ENCODE results near the gene TMEM150C. TPM values are rescaled to one million over a fixed set of nuclear protein-coding genes. Genes with fewer than 3 reads are reported as not detected.

The TMEM150C gene
- total and polyA plus RNA-seq, 2 of the 4 experiments (the other 2 are of a cell fraction), result 0.10 to 0.36 TPM

DNA sequence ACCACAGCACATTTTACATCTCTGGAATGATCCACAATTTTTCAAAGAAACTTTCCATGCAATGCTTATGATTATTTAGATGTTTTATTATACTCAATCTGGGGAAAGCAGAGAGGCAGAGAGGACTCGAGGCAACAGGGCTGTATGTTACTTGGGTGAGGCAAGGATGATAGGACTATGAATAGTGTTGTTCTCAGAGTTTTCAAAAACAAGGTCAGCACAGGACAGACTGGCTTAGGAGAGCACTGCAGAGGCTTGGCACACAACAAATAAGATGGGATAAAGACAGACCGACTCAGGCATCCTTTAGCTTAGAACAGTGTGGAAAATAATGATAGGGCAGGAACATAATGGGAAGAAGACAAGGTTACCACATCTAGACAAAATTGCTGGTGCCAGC lies 65.4 kb downstream of the TMEM150C start:
- H3K9me3 ChIP-seq (ENCODE audit: control insufficient read depth, insufficient read depth, low read length), result no peaks in the 10 kb centered on the region
- H4K8ac ChIP-seq (ENCODE audit: low read depth in 2 of 2, low read length in 2 of 2), result no peak overlapping the region
- dilution Hi-C loops (cut with HindIII; ENCODE audit: low sequenced_read_pairs, unreplicated experiment), result no loop called here
- H3K9me1 ChIP-seq (ENCODE audit: insufficient read depth, low read length), result no peaks in the 10 kb centered on the region
- no peak overlapping the region for H2AK9ac ChIP-seq (replicated peaks; ENCODE audit: low read depth, low read length, poor library complexity)
- no peak overlapping the region for H2AFZ ChIP-seq (replicated peaks; ENCODE audit: low read length, poor library complexity)
- no peak overlapping the region for H2BK20ac ChIP-seq (ENCODE audit: low read depth, low read length)
- no peak overlapping the region for H4K5ac ChIP-seq (ENCODE audit: low read depth, low read length)
- in situ Hi-C loops (cut with MboI; ENCODE audit: low sequenced_read_pairs), result no loop called here
- no TSS peak for BruUV-seq (replicated peaks)
- no peak for TF ChIP-seq RCOR1 (IDR thresholded peaks at IDR 0.05; ENCODE audit: insufficient replicate concordance, low read length)
- H3K27me3 ChIP-seq (ENCODE audit: control insufficient read depth, insufficient read depth, low read length), result no peaks in the 10 kb centered on the region
- H2AK5ac ChIP-seq (ENCODE audit: low read depth, low read length), result no peak overlapping the region
- H3K4me3 ChIP-seq (ENCODE audit: insufficient read depth, low read depth, low read length), result no peak overlapping the region
- no peak for DNase-seq
- no peak overlapping the region for H3K56ac ChIP-seq (ENCODE audit: extremely low read depth, insufficient read depth, low read length)
- no peaks in the 10 kb centered on the region for H4K20me1 ChIP-seq (ENCODE audit: insufficient read depth, low read length)
- intact Hi-C loops (cut with micrococcal nuclease), result no loop called here
- ChIA-PET CTCF (no interaction called here), POLR2A (ENCODE audit: unreplicated experiment) (no interaction called here)
- H3K14ac ChIP-seq (replicated peaks; ENCODE audit: low read depth, low read length), result no peak overlapping the region
- H2BK120ac ChIP-seq (ENCODE audit: low read depth, low read length), result no peak overlapping the region
- H3K4ac ChIP-seq (ENCODE audit: low read depth, low read length), result no peak overlapping the region
- no peak overlapping the region for H3K27ac ChIP-seq (ENCODE audit: insufficient read depth, low read length)
- H2BK5ac ChIP-seq (ENCODE audit: low read depth, low read length, poor library complexity, severe bottlenecking), result no peak overlapping the region
- H3K23ac ChIP-seq (ENCODE audit: low read depth, low read length), result no peak overlapping the region
- H3K36me3 ChIP-seq (ENCODE audit: control insufficient read depth, insufficient read depth, low read length), result no peaks in the 10 kb centered on the region
- H3K18ac ChIP-seq (ENCODE audit: low read depth, low read length), result no peak overlapping the region
- H3K4me2 ChIP-seq (ENCODE audit: low read depth, low read length), result no peak overlapping the region
- H4K91ac ChIP-seq (ENCODE audit: insufficient read depth, low read depth, low read length), result no peak overlapping the region
- 84% methylated on average over 2 of the region's 2 CpGs; no CpG with 5 or more reads in 1 of the 2 experiments for WGBS, 2 experiments (ENCODE audit: extremely low coverage in 2 of 2, insufficient read length in 1 of 2)
- no peak for ATAC-seq (ENCODE audit: low read depth)
- H3K79me1 ChIP-seq (ENCODE audit: low read depth in 1 of 2, low read length in 2 of 2), result no peaks in the 10 kb centered on the region
- H3K9ac ChIP-seq (ENCODE audit: low read depth, low read length), result no peak overlapping the region
- H2BK15ac ChIP-seq (ENCODE audit: low read depth, low read length), result no peak overlapping the region
- H3K4me1 ChIP-seq (ENCODE audit: control insufficient read depth, insufficient read depth, low read length), result peaks cover 4% of the 10 kb centered on the region; the same call in 1 of the 2 replicates
